Fibroblast of skin of right quadriceps (primary cell): ENCODE measurements around the gene PRKAG2.
"Not testable (repeated sequence)": the region's sequence is repeated elsewhere in the genome, so short reads cannot be mapped to it uniquely, and the experiment has no call there.

Experiments
- DNase-seq: peaks from one replicate; pipeline ENCODE4 v3.0.0-alpha.2; 2013

PRKAG2 gene

DNA sequence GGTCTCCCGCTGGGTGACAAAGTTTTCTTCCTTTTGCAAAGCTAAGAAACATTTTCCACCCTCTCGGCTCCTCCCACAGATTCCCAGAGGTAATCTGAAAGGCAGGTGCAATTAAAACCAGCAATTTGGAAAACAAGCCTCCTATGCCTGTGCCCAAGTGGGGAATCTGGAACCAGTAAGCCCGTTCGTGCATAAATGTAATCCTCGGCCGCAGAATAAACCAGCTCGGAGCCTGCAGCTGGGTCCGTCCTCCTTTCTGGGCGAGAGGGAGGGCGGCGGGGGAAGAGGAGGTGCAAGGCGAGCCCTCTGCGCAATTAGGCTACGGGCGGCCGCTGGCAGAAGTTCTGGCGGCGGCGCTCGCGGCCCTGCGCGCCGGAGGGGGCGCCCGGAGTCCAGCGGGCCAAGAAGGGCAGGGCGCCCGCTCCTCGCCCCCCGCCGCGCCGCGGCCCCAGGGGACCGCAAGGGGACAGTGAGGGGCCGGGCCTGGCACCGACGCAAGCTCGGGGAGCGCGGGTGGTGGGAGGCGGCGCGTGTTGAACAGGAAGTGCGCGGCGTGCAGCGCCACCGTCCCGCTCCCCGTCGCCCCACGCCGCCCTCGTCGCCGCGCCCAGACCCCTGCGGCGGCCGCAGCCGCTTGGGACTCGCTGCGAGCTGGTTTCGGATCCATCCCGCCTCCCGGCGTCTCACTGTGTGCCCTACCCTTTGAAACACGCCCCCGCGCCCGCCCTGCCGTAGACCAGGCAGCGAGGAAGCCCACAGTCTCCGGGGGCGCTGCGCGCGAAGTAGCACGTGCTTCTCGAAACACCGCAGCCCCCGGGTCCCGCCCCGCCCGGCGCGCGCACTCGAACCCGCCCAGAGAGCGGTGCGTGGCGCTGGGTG lies at the start of gene PRKAG2:
PRKAG2 (minus strand) TSS at position 217 of the 879 bp plus-strand sequence. CDS start 495 bp downstream, outside the sequence.
- no peak for DNase-seq

DNA sequence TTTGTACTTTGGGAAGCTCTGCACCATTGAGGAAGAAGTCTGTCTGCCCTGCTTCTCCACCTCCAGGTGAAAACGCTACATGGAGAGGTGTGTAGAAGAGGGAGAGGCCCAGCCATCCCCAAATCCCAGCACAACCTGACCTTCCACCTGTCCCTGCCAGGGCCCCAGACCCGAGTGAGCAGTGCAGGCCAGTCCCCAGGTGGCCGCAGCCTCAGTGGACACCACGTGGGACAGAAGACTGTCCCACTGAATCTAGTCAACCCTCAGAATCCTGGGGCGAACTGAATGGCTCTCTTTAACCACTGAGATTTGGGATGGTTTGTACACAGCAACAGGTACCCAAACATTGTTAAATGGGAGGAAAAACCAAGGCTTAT lies 49.4 kb upstream of the PRKAG2 start:
- no peak for DNase-seq

DNA sequence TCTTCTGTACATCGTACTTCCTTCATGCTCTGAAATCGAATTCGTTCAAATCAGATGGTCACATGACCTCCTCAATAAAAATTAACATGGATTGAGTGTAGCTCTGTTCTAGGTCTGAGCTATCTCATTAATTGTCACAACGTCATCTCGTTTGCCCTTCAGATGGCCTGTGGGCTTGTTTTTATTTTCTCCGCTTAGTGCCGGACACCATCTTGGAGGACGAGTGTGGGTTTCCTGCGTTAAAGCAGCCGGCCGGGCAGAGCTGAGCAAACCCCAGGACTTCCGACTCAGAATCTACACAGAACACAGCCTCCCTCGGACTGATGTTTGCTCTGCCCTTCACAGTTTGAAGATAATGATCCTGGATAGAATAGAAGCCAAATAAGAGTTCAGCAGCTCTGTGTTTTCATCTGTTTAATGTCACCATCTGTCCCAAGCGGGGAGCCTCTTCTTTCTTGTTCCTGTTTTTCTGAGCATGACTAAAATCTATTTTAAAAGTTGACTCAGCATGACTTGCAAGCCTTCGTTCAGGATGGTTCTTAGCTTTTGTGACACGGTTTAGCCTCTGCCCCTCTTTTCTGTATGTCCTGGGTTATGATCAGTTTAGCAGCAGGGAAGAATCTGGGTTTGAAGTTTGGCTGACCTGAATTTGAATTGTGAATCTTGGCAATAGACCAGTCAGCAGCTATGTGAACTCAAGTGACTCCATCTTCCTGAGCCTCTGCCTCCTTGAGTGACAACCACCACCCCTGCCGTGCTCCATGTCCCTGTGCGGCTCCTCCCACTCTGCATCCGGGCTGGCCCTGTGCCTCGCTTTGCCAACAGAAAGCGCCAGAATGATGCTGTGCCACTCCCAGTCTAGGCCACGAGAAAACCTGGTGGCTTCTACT lies 48.8 kb upstream of the PRKAG2 start:
- DNase-seq, result no peak

DNA sequence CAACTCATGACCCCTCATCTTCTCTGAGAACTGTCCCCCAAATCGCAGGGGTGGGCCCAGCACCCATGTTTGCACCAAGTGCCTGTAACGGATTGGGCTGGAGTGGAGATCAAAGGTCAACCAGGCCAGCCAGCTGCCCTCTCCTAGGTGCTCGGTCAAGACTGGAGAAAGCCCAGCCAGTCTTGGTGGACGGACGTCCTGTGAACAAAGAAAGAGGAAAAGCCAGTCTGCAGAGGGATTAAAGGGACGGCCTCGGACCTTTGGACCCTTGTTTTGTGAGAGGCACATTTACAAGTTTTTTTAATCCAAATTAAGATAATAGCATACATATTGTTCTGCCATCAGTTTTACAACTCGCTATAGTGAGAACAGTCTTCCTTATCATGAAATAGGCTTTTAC lies 47.6 kb upstream of the PRKAG2 start:
- no peak for DNase-seq

DNA sequence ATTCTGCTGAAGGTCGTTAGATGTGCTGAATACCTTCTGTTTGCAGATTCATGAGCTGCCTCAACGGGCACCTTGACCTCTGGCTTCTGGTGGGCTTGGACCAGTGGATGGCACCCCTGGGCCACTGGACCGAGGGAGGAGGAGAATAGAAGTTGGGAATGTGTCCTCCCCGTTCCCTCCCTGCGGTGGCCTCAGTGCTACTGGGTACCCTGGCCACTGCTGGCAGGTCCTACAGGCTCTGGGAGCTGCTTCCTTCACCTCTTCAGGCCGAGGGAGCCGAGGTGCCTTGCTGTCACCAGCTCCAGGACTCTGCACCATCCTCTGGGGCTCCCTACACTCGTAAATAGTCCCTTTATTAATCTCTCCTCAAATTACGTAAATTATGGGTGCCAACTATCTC lies 47.1 kb upstream of the PRKAG2 start:
- no peak for DNase-seq

DNA sequence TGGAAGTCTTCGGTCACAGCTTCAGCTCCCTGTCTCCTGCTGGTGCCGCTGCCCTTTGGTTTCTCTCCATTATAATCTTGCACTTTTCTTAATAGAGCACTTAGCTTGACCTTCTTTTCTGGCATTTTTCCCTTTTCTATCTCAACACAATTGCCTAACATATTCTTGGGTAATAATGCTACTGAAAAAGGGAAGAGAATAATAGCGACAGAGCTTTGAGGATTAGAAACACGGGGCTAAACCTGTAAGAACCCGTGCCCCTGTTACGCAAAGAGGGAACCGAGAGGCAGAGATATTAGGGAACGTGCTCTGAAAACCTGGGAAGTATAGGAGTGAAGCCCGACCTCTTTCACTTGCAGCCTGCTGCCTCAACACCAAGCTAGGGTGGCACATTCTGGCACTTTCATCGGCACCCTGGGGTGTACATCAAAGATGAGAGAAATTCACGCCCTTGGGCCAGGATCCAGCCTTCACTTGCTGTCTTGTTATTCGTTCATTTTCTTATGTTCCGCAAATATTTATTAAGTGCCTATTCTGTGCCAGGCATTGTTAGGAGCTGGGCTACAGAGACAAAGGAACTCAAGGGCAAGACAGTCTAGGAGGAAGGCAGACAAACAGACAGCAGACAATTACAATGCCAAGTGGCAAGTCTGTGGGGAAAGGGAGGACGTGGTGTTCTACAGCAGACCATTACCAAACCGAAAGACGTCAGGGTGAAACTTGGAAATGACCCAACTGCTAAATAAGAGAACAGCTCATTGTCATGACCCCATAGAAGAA lies 46.4 kb upstream of the PRKAG2 start:
- no peak for DNase-seq

DNA sequence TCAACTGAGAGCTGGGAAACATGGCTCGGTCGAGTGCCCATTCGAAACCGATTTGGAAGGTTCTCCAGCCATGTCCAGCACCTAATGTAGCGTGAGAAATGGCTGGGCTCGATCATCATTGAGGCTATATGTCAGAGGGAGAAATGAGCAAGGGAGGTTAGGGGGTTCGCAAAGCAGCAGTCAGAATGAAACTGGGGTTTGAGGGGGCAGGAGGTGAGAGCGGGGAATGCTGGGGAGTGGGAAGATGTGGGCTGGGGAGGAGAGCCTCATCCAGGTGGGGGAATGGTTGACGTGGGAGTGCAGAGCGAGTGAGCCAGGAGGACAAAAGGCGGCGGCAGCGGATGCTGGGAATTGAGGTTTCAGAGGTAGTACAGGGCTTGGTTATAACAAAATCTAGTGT lies 44.5 kb upstream of the PRKAG2 start:
- DNase-seq, result no peak

DNA sequence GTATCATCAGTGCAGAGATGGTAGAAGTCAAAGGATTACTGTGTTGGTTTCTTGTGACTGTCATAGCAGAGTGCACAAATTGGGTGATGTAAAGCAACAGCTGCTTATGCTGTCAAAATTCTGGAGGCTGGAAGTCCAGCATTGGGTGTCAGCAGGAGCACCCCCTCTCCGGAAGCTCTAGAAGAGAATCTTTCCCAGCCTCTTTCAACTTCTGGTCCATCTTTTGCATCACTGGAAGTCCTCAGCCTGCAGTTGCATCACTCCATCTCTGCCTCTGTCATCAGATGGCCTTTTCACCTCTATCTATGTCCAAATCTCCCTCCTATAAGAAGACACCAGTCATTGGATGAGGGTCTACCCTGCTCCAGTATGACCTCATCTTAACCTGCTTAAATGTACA lies 43.6 kb upstream of the PRKAG2 start:
- no peak for DNase-seq

DNA sequence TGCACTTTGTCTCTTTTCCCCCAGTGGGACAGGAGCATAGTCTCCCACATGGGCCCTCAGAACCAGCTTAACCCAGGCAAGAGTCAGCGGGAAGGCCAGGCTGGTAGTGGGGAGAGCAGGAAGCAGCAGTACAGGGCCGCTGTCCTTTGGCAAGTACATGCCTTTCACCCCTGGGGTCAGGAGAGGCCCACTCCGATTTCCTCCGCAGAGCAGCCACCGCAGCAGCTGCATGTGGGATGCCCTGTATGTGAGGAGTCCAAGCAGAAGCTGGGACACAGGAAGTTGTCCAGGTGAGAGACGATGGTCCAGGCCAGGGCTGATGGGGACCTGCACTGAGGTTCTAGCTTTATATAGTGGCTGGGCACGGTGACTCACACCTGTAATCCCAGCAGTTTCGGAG lies 42.7 kb upstream of the PRKAG2 start:
- DNase-seq, result no peak

DNA sequence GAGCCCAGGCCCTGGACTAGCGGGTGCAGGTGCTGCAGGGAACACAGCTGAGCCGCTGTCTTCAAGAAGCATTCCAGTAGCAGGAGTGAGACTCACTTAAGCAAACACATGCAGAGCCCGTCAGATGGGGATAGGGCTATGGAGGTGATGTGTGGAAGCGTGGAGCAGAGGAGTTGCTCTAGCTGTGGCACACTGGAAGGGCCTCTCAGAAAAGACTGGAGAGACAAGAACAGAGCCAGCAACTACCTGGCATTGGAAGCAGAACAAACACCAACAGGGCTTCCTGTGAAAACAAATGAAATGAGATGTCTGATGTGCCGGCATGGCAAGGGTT lies 41.6 kb upstream of the PRKAG2 start:
- no peak for DNase-seq

DNA sequence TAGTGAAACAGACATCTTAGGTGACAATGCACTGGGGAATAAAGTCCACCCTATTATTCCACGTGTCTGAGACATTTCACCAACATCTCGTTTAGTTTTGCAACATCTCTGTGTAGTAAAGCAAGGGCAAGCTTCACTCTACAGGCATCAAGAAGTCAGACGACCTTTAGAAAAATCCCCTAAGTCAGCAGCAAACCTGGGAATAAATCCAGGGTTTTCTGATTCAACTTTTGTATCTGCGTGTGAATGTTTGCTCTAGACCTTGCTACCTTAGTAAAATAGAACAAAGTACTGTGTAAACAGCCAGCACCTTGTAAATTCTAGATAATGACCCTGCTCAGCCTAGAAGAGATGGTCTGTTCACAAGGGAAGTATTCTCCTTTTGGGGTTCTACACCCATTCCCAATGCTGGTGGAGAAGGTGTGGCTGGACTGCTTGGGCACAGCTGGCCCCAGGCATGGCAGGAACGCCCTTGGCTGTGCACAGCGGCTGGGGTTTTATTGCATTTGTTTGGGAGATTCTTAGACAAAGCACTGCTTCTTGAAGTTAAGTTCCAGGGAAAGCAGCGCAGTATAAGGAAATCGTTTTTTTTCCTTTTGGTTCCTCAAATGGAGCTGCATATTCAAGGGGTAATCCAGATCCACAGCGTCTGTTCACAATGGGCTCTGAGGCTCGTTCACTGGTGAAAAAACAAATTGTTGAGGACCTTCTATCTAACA lies 41.0 kb upstream of the PRKAG2 start:
- no peak for DNase-seq

DNA sequence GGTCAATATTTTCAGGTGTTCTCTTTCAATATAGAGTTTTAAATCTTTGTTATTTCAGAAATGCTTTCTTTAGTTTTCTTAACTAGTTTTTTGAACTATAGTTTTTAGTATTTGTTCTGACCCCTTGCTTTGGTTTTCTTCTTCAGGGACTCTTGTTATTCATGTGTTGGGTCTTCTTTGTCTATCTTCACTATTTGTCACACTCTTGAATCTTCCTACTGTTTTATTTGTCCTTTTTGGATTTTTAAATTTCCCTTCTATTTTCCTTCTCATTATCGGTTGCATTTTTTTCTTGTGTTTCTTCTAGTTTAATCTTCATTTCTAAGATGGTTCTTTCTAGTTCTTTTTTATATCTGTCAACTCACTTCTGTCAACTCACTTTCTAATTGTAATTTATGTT lies 37.1 kb upstream of the PRKAG2 start:
- no peak for DNase-seq

DNA sequence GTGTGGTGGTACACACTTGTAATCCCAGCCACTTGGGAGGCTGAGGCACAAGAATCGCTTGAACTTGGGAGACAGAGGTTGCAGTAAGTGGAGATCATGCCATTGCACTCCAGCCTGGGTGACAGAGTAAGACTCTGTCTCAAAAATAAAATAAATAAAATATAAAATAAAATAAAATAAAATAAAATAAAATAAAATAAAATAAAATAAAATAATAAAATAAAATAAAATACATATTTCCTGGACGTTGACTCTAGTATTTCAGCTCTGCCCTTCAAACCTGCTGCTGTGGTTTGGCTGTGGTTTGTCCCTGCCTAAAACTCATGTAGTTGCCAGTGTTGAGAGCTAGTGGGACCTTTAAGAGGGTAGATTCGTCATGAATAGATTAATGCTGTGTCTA lies 33.7 kb upstream of the PRKAG2 start:
- DNase-seq, result not testable (repeated sequence)

DNA sequence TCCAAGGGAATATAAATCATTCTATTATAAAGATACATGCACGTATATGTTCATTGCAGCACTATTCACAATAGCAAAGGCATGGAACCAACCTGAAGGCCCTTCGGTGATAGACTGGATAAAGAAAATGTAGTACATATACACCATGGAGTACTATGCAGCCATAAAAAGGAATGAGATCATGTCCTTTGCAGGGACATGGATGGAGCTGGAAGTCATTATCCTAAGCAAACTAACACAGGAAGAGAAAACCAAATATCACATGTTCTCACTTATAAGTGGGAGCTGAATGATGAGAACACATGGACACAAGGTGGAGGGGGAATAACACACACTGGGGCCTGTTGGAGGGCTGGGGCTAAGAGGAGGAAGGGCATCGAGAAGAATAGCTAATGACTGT lies 30.2 kb upstream of the PRKAG2 start:
- DNase-seq, result not testable (repeated sequence)

DNA sequence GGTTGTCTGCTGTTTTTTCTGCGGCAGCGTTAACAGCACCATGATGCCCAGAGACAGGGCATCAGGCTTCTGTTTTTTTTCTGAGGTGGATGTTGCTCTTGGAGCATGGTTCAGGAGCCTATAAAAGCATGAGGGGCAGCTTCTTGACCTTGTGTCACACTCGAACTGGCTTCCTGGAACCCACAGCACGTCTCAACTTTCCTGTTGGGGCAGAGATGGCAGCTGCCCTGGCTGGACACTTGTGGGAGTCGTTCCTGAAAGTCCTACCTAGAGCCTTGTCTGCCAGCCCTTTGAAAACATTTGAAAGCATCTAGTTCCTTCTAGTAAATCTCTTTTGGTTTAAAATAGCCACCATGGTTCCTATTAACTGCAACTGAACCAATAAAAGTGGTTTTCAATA lies 28.9 kb upstream of the PRKAG2 start:
- DNase-seq, result no peak

DNA sequence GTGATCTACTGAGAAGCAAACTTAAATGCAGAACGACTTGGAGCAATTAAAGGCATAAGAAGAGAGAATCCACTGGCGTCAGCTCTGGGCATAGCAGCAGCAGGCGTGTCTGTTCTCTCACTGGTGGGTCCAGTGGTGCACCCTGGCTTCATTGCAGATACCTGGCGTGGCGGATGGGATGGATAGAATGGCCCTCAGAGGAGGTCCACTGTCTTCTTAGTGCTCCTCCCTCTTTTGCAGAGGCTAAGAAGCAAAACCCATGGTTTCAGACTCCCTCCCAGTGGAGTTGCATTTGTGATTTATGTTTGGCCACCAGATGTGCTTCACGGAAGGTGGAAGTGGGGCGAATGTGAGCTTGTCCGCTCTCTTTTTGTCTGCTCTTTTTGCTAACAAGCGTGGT lies 28.4 kb upstream of the PRKAG2 start:
- DNase-seq, result no peak

DNA sequence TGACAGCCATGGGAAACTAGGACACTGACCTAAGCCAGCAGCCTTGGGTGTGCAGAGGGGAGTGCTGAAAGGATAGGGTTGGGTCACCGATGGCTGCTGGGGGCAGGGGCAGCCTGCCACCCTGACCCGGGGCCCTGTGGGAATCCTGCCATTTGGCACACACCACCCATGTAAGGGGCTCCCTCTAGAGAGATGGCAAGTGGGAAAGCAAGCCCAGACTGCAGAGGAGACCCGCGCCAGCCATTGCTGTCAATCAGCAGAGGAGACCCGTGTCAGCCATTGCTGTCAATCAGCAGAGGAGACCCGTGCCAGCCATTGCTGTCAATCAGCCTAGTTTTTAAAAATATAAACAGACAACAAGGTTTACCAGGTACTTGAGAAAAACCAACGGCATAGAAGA lies 27.4 kb upstream of the PRKAG2 start:
- no peak for DNase-seq

DNA sequence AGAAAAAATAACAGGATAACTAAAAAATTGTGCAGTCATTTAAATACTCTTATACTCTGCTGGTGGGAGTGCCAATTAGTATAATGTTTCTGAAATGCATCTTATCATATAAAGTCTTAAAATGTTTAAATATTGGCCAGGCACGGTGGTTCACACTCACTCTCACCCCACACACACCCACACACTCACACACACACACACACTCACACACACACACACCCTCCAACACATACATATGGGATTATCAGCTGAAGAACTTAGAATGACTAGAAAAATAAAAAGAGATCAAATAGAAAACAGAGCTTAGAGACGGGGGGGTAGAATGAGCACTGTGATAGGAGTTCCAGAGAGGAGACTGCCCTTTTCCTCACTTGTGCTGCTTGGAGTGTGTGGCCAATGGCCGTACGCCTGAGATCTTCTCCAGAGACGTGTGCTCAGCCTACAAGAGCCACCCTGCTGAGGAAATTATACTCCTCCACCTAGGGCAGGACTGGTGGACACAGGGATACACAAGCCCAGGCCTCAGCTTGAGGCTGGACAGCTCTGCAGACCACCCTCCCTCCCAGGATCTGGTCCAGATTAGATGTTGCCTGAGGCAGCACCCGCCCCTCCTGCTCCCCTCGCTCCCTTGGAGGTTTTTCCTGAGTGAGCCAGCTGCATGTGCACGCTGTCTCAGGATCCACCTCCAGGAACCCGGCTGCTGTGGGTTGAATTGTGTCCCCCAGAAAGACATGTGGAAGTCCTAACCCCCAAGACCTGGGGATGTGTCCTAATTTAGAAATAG lies 26.5 kb upstream of the PRKAG2 start:
- DNase-seq, result no peak

DNA sequence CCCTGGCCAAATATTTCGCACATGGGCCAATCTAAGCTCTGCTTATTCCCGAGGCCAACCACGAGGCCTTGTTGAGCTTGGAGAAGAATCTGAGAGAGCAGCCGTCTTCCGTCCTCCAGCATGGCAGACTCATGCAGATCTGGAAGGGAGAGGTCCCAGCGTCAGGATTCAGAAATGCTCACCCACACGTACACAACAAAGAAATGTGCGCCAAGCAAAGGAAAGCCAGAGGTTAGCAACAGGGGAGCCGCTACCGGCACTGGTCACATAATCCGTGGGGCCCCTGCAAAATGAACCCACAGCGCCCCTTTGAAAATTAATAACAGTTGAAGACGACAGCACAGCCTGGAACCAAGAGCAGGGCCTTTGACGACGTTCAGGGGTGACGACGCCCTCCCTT lies 25.4 kb upstream of the PRKAG2 start:
- no peak for DNase-seq

DNA sequence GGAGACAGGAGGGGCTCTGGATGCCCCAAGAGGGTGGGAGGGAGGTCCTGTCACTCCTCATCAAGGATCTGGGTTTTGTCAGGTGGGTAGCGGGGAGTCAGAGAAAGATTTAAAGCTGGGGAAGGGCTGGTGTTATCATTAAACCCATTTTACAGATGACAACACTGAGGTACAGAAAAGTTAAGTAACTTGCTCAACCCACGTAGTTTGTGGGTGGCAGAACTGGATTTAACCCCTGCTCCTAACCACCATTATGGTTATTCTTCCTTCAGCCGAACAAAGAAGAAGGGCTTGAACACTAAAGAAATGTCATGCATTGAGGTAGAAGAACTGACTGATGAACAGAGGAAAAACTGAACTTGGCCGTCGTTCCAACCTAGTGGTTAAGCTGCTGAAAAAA lies 24.9 kb upstream of the PRKAG2 start:
- no peak for DNase-seq

DNA sequence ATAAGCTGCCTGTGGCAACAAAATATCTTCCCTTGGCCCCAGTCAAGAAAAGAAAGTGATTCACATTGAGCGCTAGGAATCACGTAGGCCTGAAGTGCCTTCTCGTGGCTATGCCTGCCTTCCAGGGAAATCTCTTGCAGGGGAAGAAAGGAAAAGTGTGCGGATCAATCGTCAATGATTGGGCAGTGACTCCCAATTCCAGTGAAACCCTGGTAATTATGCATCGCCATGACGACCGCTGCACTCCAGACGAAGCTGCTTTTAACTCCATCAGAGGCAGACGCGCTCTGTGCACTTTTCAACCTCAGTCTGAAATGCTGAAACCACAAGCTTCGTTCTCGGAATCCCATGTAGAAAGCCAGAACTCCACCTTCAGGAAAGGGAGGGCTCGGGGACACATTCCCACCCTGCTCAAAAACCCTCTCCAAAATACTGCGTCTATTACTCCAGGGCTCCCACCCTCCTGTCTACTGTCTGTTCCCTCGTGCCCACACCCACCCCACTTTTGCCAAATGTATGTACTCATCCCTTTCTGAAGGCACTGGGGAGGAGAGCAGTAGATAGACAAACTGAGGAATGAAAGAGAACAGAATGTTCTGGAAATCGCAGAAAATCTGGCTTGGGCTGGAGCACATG lies 24.2 kb upstream of the PRKAG2 start:
- DNase-seq, result no peak
